H1 (cell line): ENCODE data around the gene TPRN. TPM values are rescaled to one million over a fixed set of nuclear protein-coding genes. Genes with fewer than 3 reads are reported as not detected.

ENCODE experiments used
- CBX8 ChIP-seq: fragments of 300-800, 300-1000 bp; sonication (generic); IDR thresholded peaks from 2 replicates; pipeline ENCODE4 v1.7.1; 2016; ENCODE audit warnings: low read depth, low read length, borderline replicate concordance
- FOSL1 ChIP-seq: IDR thresholded peaks from 2 replicates; pipeline ENCODE4 v1.6.1; 2011; ENCODE audit warnings: mild to moderate bottlenecking, low read depth, low read length, moderate library complexity; ENCODE audit not compliant: insufficient read depth
- polyA plus RNA-seq, 7 experiments: library from polyadenylated mRNA; depleted of rRNA in 3 of 7; stranded (reverse) in 5 of 7; unstranded in 2 of 7; fragments of >200 nt in 5 of 7; fragments of 200-250 nt in 2 of 7; gene quantifications; 1 replicate in 5 of 7; 2 replicates in 1 of 7; 4 replicates in 1 of 7; pipeline versions ENCODE4 v1.2.1 to v1.2.3, GENCODE V29; 2011 to 2013; ENCODE audit warnings: missing spikeins in 2 of 7, mixed read lengths in 2 of 7
- total RNA-seq: library from RNA; stranded (reverse); fragmentation: NEBNext Ultra II Directional; extraction: Animal tissue kit (Norgen Biotek cat#: 25700); gene quantifications from 2 replicates; pipeline ENCODE4 v1.2.1, GENCODE V29; 2021

The TPRN gene
- total and polyA plus RNA-seq, 2 of the 8 experiments (the other 6 are each of a cell fraction or from before 2014, with no cell fraction given), result 9.7 to 23.2 TPM

GRCh38 chr9:137182836-137183235 is 17.7 kb downstream of the TPRN start (continued):
- TF ChIP-seq FOSL1 (no peak), CBX8 (no peak)
